Measurements from ENCODE around the gene NKD2.

GRCh38 chr5:969408-969839, 39.2 kb upstream of the NKD2 start:
- TF ChIP-seq POLR2A (IDR thresholded peaks at IDR 0.05) (no peak), CTCF (IDR thresholded peaks at IDR 0.05) (no peak)
